Small intestine (tissue), 7 donors: ENCODE results near the gene POMT2. TPM values are rescaled to one million over a fixed set of nuclear protein-coding genes. Genes with fewer than 3 reads are reported as not detected.
A peak's percentile ranks its signal among the peaks of the same experiment; 100 is the strongest.
"Not testable (repeated sequence)": the region's sequence is repeated elsewhere in the genome, so short reads cannot be mapped to it uniquely, and the experiment has no call there.

Source experiments
- DNase-seq, 2 donors: peaks; one replicate each; pipeline versions ENCODE4 v3.0.0 to v3.0.0-alpha.2; 2013
- FAIRE-seq: peaks from 2 replicates; lab custom pipeline; 2012; peaks lifted over from hg19 to GRCh38; lab: Jason Lieb, UNC
- H3K27ac ChIP-seq, 3 donors: one replicate each; pipeline ENCODE4 v1.5.1; 2013; ENCODE audit warnings: low read length in 2 of 3, mild to moderate bottlenecking in 2 of 3, control low read depth in 1 of 3, inconsistent platforms in 1 of 3, low read depth in 1 of 3, moderate library complexity in 1 of 3
- H3K27me3 ChIP-seq, 3 donors: one replicate each; pipeline ENCODE4 v1.6.1; 2013; ENCODE audit warnings: low read length in 3 of 3, inconsistent platforms in 1 of 3; ENCODE audit not compliant: control insufficient read depth in 3 of 3, insufficient read depth in 3 of 3
- H3K36me3 ChIP-seq, 3 donors: one replicate each; pipeline ENCODE4 v1.6.1; 2013; ENCODE audit warnings: low read length in 3 of 3, inconsistent platforms in 1 of 3, low read depth in 1 of 3, mild to moderate bottlenecking in 1 of 3, moderate library complexity in 1 of 3; ENCODE audit not compliant: control insufficient read depth in 3 of 3, insufficient read depth in 2 of 3
- H3K4me1 ChIP-seq, 3 donors: one replicate each; pipeline ENCODE4 v1.6.1; 2013; ENCODE audit warnings: low read length in 2 of 3, inconsistent platforms in 1 of 3, low read depth in 1 of 3, mild to moderate bottlenecking in 1 of 3, moderate library complexity in 1 of 3; ENCODE audit not compliant: control insufficient read depth in 3 of 3, insufficient read depth in 2 of 3
- H3K4me3 ChIP-seq, 3 donors: one replicate each; pipeline ENCODE4 v1.5.1; 2013; ENCODE audit warnings: low read length in 3 of 3, control low read depth in 1 of 3, inconsistent platforms in 1 of 3, low read depth in 1 of 3, mild to moderate bottlenecking in 1 of 3, moderate library complexity in 1 of 3
- H3K9me3 ChIP-seq, 2 donors: one replicate each; pipeline ENCODE4 v1.6.1; 2013; ENCODE audit warnings: low read depth in 1 of 2, low read length in 1 of 2; ENCODE audit not compliant: control insufficient read depth in 2 of 2, insufficient read depth in 1 of 2
- WGBS, 3 donors: extraction: QIAGEN DNeasy Blood & Tissue Kit; methylation state at CpG; one replicate each; pipeline ENCODE4 v1.1.7; 2013; 5-methylcytosine and 5-hydroxymethylcytosine counted together
- polyA plus RNA-seq, 4 donors: library from polyadenylated mRNA; stranded (reverse) in 3 of 4; unstranded in 1 of 4; fragments of 200-250 nt in 3 of 4; fragments of 120-200 nt in 1 of 4; gene quantifications; one replicate each; pipeline versions ENCODE4 v1.2.1 to v1.2.3, GENCODE V29; 2013
- donor health status: healthy with polysubstance abuse.
- donor health status: control.
- donor health status: control.
- donor health status: Bipolar disorder and iron deficiency.
- donor health status: healthy.

Gene POMT2
- polyA plus RNA-seq, 4 donors: 9.7 to 13.3 (median 10.7) TPM

GRCh38 chr14:77323571-77323970 lies 2.9 kb upstream of the POMT2 start:
- FAIRE-seq (no peak), DNase-seq (no peak)
- H3K36me3 ChIP-seq: peaks cover 0 to 8% (median 0%) of the 10 kb centered on the region in 3 donors
- WGBS, 3 donors: 95 to 97% (median 96%) methylated on average over 4 of the region's 4 CpGs
- no peaks in the 10 kb centered on the region for H3K27me3 ChIP-seq
- no peak overlapping the region for H3K27ac ChIP-seq
- H3K4me1 ChIP-seq: peaks cover 0 to 15% (median 0%) of the 10 kb centered on the region in 3 donors
- H3K9me3 ChIP-seq: no peaks in the 10 kb centered on the region
- H3K4me3 ChIP-seq: no peak overlapping the region

- Histone ChIP-seq H3K36me3 (peaks cover 0 to 8% (median 0%) of the 10 kb centered on the region in 3 donors), H3K4me1 (peaks cover 0 to 16% (median 0%) of the 10 kb centered on the region in 3 donors), H3K4me3 (no peak overlapping the region), H3K27me3 (no peaks in the 10 kb centered on the region), H3K9me3 (no peaks in the 10 kb centered on the region), H3K27ac (no peak overlapping the region)
- 99 to 100% (median 100%) methylated on average over 5 of the region's 5 CpGs for WGBS, 3 donors
- DNase-seq (no peak), FAIRE-seq (no peak)
Measured at GRCh38 chr14:77322951-77323350, 2.3 kb upstream of the POMT2 start.

- FAIRE-seq (no peak), DNase-seq (no peak)
- H3K36me3 ChIP-seq: peaks cover 0 to 8% (median 0%) of the 10 kb centered on the region in 3 donors
- 72 to 78% (median 72%) methylated on average over 5 of the region's 5 CpGs for WGBS, 3 donors
- peaks cover 0 to 22% (median 0%) of the 10 kb centered on the region in 3 donors for H3K4me1 ChIP-seq
- H3K27me3 ChIP-seq: no peaks in the 10 kb centered on the region
- peak overlapping the region in 2 of 3 donors; percentile 89 to 93 for H3K4me3 ChIP-seq
- H3K27ac ChIP-seq: peak overlapping the region in 1 of 3 donors; percentile 99
- H3K9me3 ChIP-seq: no peaks in the 10 kb centered on the region
Measured at GRCh38 chr14:77322250-77322902, 1.7 kb upstream of the POMT2 start.

- 68 to 81% (median 80%) methylated on average over 5 of the region's 5 CpGs for WGBS, 3 donors
- Histone ChIP-seq H3K27me3 (no peaks in the 10 kb centered on the region), H3K27ac (no peak overlapping the region), H3K9me3 (no peaks in the 10 kb centered on the region), H3K4me1 (peaks cover 0 to 49% (median 3%) of the 10 kb centered on the region in 3 donors), H3K4me3 (no peak overlapping the region), H3K36me3 (peaks cover 0 to 7% (median 0%) of the 10 kb centered on the region in 3 donors)
- DNase-seq: no peak
- no peak for FAIRE-seq
Measured at GRCh38 chr14:77319422-77319821, 1.3 kb downstream of the POMT2 start.

- not testable (repeated sequence) for H3K36me3 ChIP-seq, H3K27me3 ChIP-seq, H3K9me3 ChIP-seq, H3K27ac ChIP-seq, FAIRE-seq, DNase-seq, H3K4me3 ChIP-seq
- 94 to 96% (median 94%) methylated on average over 11 of the region's 11 CpGs for WGBS, 3 donors
- H3K4me1 ChIP-seq: peaks cover 0 to 53% (median 3%) of the 10 kb centered on the region in 3 donors
Measured at GRCh38 chr14:77318756-77319155, 1.9 kb downstream of the POMT2 start.

GRCh38 chr14:77318006-77318553 lies 2.6 kb downstream of the POMT2 start:
- Histone ChIP-seq H3K27me3 (no peaks in the 10 kb centered on the region), H3K36me3 (no peaks in the 10 kb centered on the region), H3K4me1 (peaks cover 0 to 59% (median 3%) of the 10 kb centered on the region in 3 donors), H3K27ac (peak overlapping the region in 1 of 3 donors; percentile 66), H3K4me3 (no peak overlapping the region), H3K9me3 (no peaks in the 10 kb centered on the region)
- FAIRE-seq: no peak
- WGBS, 3 donors: 77 to 84% (median 80%) methylated on average over 5 of the region's 5 CpGs
- no peak for DNase-seq

- peaks cover 0 to 55% (median 3%) of the 10 kb centered on the region in 3 donors for H3K4me1 ChIP-seq
- H3K27ac ChIP-seq: peak overlapping the region; percentile 9 to 66 (median 19)
- DNase-seq: peak; percentile 71 to 75
- no peaks in the 10 kb centered on the region for H3K27me3 ChIP-seq
- no peaks in the 10 kb centered on the region for H3K9me3 ChIP-seq
- no peak for FAIRE-seq
- H3K4me3 ChIP-seq: no peak overlapping the region
- no peaks in the 10 kb centered on the region for H3K36me3 ChIP-seq
- WGBS, 3 donors: 29 to 63% (median 36%) methylated on average over 5 of the region's 5 CpGs
Measured at GRCh38 chr14:77316872-77317301, 3.8 kb downstream of the POMT2 start.

- no peak overlapping the region for H3K4me3 ChIP-seq
- H3K27ac ChIP-seq: no peak overlapping the region
- H3K9me3 ChIP-seq: no peaks in the 10 kb centered on the region
- no peaks in the 10 kb centered on the region for H3K27me3 ChIP-seq
- H3K36me3 ChIP-seq: no peaks in the 10 kb centered on the region
- H3K4me1 ChIP-seq: peaks cover 0 to 54% (median 3%) of the 10 kb centered on the region in 3 donors
- FAIRE-seq: no peak
- DNase-seq: no peak
- 33 to 51% (median 39%) methylated on average over 1 of the region's 1 CpG for WGBS, 3 donors
Measured at GRCh38 chr14:77316195-77316505, 4.5 kb downstream of the POMT2 start.
